Measurements from ENCODE around the gene BTBD19. TPM values are rescaled to one million over a fixed set of nuclear protein-coding genes. Genes with fewer than 3 reads are reported as not detected.

BTBD19 gene
- polyA plus RNA-seq, 1 experiment, result 7.3 TPM

DNA sequence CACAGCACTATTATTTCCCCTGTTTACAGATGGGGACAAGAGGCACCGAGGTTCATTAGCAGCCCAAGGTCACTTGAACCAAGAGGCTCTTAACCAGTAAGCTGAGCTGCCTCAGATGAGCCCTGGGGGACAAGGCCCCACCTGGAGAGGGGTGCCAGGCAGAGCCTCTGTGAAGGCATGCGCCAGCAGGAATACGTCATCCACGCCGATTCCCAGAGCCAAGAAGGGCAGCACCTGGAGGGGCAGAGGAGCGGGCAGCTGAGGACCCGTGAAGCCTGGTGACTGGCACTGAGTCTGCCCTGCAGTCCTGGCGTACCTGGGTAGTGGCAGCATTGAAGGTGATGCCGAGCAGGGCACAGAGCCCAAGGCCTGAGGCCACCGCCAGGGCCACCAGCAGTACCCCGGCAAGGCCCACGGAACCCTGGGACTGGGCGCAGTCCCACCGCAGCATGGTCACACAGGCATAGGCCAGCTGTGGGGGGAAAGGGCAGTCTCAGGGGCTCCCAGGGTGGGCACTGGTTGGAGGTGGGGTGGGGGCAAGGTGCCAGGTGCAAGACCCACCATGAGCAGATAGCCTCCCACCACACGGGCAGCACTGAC lies 20.6 kb downstream of the BTBD19 start:
- CTCF ChIA-PET, result no interaction called here
- Histone ChIP-seq H3K4me3 (ENCODE audit: low read depth, low read length) (no peak overlapping the region), H3K9me3 (ENCODE audit: control insufficient read depth, insufficient read depth, low read length) (peaks cover 5% of the 10 kb centered on the region; the same call in 1 of the 2 replicates), H3K27ac (ENCODE audit: low read depth, low read length) (no peak overlapping the region), H3K27me3 (ENCODE audit: control insufficient read depth, insufficient read depth, low read length) (no peaks in the 10 kb centered on the region)
- DNase-seq (ENCODE audit: low read depth, low spot score), result no peak
- TF ChIP-seq, protein P1, sequence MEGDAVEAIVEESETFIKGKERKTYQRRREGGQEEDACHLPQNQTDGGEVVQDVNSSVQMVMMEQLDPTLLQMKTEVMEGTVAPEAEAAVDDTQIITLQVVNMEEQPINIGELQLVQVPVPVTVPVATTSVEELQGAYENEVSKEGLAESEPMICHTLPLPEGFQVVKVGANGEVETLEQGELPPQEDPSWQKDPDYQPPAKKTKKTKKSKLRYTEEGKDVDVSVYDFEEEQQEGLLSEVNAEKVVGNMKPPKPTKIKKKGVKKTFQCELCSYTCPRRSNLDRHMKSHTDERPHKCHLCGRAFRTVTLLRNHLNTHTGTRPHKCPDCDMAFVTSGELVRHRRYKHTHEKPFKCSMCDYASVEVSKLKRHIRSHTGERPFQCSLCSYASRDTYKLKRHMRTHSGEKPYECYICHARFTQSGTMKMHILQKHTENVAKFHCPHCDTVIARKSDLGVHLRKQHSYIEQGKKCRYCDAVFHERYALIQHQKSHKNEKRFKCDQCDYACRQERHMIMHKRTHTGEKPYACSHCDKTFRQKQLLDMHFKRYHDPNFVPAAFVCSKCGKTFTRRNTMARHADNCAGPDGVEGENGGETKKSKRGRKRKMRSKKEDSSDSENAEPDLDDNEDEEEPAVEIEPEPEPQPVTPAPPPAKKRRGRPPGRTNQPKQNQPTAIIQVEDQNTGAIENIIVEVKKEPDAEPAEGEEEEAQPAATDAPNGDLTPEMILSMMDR (IDR thresholded peaks at IDR 0.05; ENCODE audit: low read depth, low read length), result no peak
- POLR2A ChIA-PET, result interaction anchor here (0.7 kb wide), 1 partner anchor 9 kb away, joined by 3 read pairs; no protein-coding TSS in a partner anchor

DNA sequence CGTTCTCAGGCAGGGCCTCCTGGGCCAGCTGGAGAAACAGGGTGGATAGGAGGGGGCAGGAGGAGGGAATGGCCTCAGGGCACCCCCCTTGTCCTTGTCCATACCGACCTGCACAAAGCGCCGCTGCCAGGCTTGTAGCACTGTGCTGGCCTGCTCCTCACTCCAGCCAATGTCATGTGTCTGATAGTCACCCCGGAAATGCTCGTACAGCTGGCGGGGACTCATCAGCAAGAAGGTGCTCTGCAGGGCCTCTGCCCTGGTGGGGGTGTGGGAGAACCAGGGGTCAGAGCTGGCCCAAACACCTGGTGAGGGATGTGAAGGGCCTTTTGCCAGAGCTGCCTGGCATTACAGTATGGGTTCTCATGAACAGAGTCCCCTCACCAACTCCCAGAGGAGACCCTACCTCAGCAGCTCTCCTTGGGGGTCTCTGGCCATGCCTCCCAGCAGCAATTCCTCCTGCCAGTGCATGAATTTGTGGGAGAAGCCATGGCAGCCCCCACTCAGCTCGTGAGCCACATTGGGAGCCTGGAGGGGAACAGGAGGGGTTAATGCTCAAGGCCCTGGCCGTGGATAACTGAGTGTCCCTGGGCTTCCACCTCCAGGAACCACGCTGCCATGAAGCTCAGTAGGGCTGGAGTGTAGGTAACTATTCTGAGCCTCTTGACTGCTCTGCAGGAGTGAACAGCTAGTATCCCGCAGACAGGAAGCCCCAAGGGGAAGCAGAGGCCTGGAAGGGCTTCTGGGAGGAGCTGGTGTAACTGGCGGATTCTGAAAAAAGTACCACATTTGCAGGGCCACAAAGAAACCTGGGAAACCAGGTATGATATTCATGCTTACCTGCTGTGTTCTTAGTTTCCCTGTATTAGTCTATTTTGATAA lies 21.4 kb downstream of the BTBD19 start:
- POLR2A ChIA-PET, result interaction anchor here (0.7 to 1.6 kb wide), 3 partner anchors 10 to 181 kb away, joined by 3 to 5 read pairs (median 3); partner anchors contain the start of gene HECTD3
- Histone ChIP-seq H3K9me3 (ENCODE audit: control insufficient read depth, insufficient read depth, low read length) (peaks cover 5% of the 10 kb centered on the region; the same call in 1 of the 2 replicates), H3K27me3 (ENCODE audit: control insufficient read depth, insufficient read depth, low read length) (no peaks in the 10 kb centered on the region), H3K4me3 (ENCODE audit: low read depth, low read length) (no peak overlapping the region), H3K27ac (ENCODE audit: low read depth, low read length) (no peak overlapping the region)
- TF ChIP-seq, protein P1 (IDR thresholded peaks at IDR 0.05; ENCODE audit: low read depth, low read length), result no peak
- DNase-seq (ENCODE audit: low read depth, low spot score), result no peak
- CTCF ChIA-PET, result interaction anchor here (0.6 to 1.5 kb wide), 2 partner anchors 146 to 189 kb away, joined by 4 to 5 read pairs; no protein-coding TSS in a partner anchor

DNA sequence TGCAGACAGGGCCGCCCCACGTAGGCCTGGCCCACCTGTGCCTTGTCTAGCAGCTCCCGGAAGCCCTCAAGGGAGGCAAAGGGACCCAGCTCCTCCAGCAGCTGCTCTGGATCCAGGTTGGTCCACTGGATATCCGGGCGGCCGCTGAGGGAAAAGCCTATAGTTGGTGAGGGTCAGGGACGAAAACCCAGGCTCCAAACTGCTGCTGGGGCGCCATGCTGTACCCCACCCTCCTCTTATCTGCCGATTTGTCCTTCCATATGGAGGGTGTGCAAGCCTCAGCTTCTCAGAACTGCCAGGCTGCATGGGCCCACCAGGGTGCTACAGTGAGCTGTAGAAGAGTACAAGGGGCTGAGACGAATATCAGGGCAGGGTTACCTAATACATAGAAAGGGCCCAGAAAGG lies 22.6 kb downstream of the BTBD19 start:
- ChIA-PET POLR2A (interaction anchor here (1.4 to 1.6 kb wide), 2 partner anchors 11 to 180 kb away, joined by 3 to 5 read pairs; partner anchors contain the start of gene HECTD3), CTCF (interaction anchor here (0.6 to 1.5 kb wide), 2 partner anchors 188 to 572 kb away, joined by 3 to 4 read pairs; no protein-coding TSS in a partner anchor)
- Histone ChIP-seq H3K9me3 (ENCODE audit: control insufficient read depth, insufficient read depth, low read length) (peaks cover 5% of the 10 kb centered on the region; the same call in 1 of the 2 replicates), H3K4me3 (ENCODE audit: low read depth, low read length) (no peak overlapping the region), H3K27me3 (ENCODE audit: control insufficient read depth, insufficient read depth, low read length) (no peaks in the 10 kb centered on the region), H3K27ac (ENCODE audit: low read depth, low read length) (no peak overlapping the region)
- no peak for DNase-seq (ENCODE audit: low read depth, low spot score)
- TF ChIP-seq, protein P1 (IDR thresholded peaks at IDR 0.05; ENCODE audit: low read depth, low read length), result no peak

DNA sequence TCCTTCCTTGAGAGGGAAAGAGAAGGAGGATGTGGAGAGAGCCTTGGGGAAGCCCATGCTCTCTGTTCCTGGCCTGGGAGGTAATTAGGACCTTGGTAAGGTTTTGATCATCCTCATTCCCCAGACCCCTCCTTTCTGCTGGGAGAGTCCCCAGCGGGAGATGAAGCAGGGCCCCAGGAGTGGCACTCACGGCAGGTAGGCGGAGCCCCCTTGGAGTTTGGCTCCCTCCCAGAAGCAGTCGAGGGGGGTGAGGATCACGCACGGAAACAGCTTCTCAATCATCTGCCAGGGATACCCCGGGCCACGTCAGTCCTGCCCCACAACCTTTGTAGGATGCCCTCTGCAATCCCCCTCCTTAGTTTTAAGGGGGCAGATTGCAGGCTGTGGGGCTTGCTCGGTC lies 23.2 kb downstream of the BTBD19 start:
- ChIA-PET POLR2A (no interaction called here), CTCF (interaction anchor here (0.6 kb wide), 1 partner anchor 571 kb away, joined by 3 read pairs; no protein-coding TSS in a partner anchor)
- no peak overlapping the region for H3K4me3 ChIP-seq (ENCODE audit: low read depth, low read length)
- H3K27me3 ChIP-seq (ENCODE audit: control insufficient read depth, insufficient read depth, low read length), result no peaks in the 10 kb centered on the region
- H3K9me3 ChIP-seq (ENCODE audit: control insufficient read depth, insufficient read depth, low read length), result peaks cover 2% of the 10 kb centered on the region; the same call in 1 of the 2 replicates
- TF ChIP-seq, protein P1 (IDR thresholded peaks at IDR 0.05; ENCODE audit: low read depth, low read length), result no peak
- H3K27ac ChIP-seq (ENCODE audit: low read depth, low read length), result no peak overlapping the region
- DNase-seq (ENCODE audit: low read depth, low spot score), result no peak
